ENCODE data around the gene PDE7B.

GRCh38 chr6:136134268-136134667 is 282.8 kb downstream of the PDE7B start:
- TF ChIP-seq TAF1 (IDR thresholded peaks at IDR 0.05; ENCODE audit: borderline replicate concordance, low read depth, low read length), result no peak
- TF ChIP-seq, protein P1, sequence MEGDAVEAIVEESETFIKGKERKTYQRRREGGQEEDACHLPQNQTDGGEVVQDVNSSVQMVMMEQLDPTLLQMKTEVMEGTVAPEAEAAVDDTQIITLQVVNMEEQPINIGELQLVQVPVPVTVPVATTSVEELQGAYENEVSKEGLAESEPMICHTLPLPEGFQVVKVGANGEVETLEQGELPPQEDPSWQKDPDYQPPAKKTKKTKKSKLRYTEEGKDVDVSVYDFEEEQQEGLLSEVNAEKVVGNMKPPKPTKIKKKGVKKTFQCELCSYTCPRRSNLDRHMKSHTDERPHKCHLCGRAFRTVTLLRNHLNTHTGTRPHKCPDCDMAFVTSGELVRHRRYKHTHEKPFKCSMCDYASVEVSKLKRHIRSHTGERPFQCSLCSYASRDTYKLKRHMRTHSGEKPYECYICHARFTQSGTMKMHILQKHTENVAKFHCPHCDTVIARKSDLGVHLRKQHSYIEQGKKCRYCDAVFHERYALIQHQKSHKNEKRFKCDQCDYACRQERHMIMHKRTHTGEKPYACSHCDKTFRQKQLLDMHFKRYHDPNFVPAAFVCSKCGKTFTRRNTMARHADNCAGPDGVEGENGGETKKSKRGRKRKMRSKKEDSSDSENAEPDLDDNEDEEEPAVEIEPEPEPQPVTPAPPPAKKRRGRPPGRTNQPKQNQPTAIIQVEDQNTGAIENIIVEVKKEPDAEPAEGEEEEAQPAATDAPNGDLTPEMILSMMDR (IDR thresholded peaks at IDR 0.05), result no peak
- TF ChIP-seq EZH2phosphoT487 (IDR thresholded peaks at IDR 0.05; ENCODE audit: borderline replicate concordance, low read depth), result no peak
- TF ChIP-seq EP300 (IDR thresholded peaks at IDR 0.05; ENCODE audit: borderline replicate concordance in 1 of 2, low read depth in 1 of 2, low read length in 1 of 2), result no peak
- TF ChIP-seq POLR2AphosphoS5 (IDR thresholded peaks at IDR 0.05; ENCODE audit: low read depth, low read length), result no peak
- TF ChIP-seq MXI1 (IDR thresholded peaks at IDR 0.05; ENCODE audit: low read depth, low read length), result no peak
- TF ChIP-seq YY1 (IDR thresholded peaks at IDR 0.05; ENCODE audit: low read depth), result no peak
- no peak for TF ChIP-seq SIN3A (IDR thresholded peaks at IDR 0.05; ENCODE audit: borderline replicate concordance, low read depth, low read length)
- no peak for TF ChIP-seq CHD2 (IDR thresholded peaks at IDR 0.05; ENCODE audit: low read length, partially characterized antibody)
- no peak for TF ChIP-seq RCOR1 (IDR thresholded peaks at IDR 0.05; ENCODE audit: low read length)

Data from SK-N-SH (cell line).